HEK293 (cell line): Measurements from ENCODE around the gene WNT9B.

ENCODE experiments used
- CTCF ChIA-PET: fragments of 350-600 bp; formaldehyde crosslinking; extraction: SDS; loops from one replicate; lab custom pipeline; 2021; ENCODE audit warnings: antibody characterized with exemption; lab: Yijun Ruan, JAX
- POLR2A ChIA-PET: fragments of 300-600 bp; formaldehyde crosslinking; extraction: SDS; loops from one replicate; lab custom pipeline; 2020; ENCODE audit warnings: antibody characterized with exemption, inconsistent platforms; lab: Yijun Ruan, JAX
- H3K27ac ChIP-seq: fragments of 200-500 bp; sonication (Bioruptor generic); 2 replicates; pipeline ENCODE4 v1.5.1; 2014; ENCODE audit warnings: low read depth, low read length, control low read depth, inconsistent platforms; ENCODE audit errors: extremely low read depth
- H3K36me3 ChIP-seq, 2 experiments: fragments of 200-500 bp in 1 of 2; sonication (Bioruptor generic) in 1 of 2; 1 replicate in 1 of 2; 2 replicates in 1 of 2; pipeline ENCODE4 v1.5.1; 2014 to 2017; ENCODE audit warnings: inconsistent platforms in 2 of 2, low read length in 2 of 2; ENCODE audit not compliant: control insufficient read depth in 2 of 2, insufficient read depth in 1 of 2
- H3K4me1 ChIP-seq: fragments of 200-500 bp; sonication (Bioruptor generic); 2 replicates; pipeline ENCODE4 v1.5.1; 2014; ENCODE audit warnings: mild to moderate bottlenecking, low read length, inconsistent platforms; ENCODE audit not compliant: control insufficient read depth, insufficient read depth
- H3K4me3 ChIP-seq: 2 replicates; pipeline ENCODE4 v1.5.1; 2011; ENCODE audit warnings: low read depth, mild to moderate bottlenecking, control low read depth, low read length, moderate library complexity
- H3K9me3 ChIP-seq: fragments of 200-500 bp; sonication (Bioruptor generic); 2 replicates; pipeline ENCODE4 v1.5.1; 2014; ENCODE audit warnings: low read depth, low read length, inconsistent platforms; ENCODE audit not compliant: control insufficient read depth, insufficient read depth
- AEBP2 ChIP-seq: fragments of 450-650 bp; formaldehyde crosslinking; IDR thresholded peaks from 2 replicates; pipeline ENCODE4 v1.5.1; 2016; ENCODE audit warnings: missing biosample characterization, missing genetic modification characterization, borderline replicate concordance
- HIC1 ChIP-seq: fragments of 450-650 bp; formaldehyde crosslinking; IDR thresholded peaks from 2 replicates; pipeline ENCODE4 v1.5.1; 2016; ENCODE audit warnings: missing biosample characterization, missing genetic modification characterization
- MZF1 ChIP-seq: fragments of 450-650 bp; formaldehyde crosslinking; IDR thresholded peaks from 2 replicates; pipeline ENCODE4 v1.5.1; 2017; ENCODE audit warnings: missing biosample characterization, missing genetic modification characterization, borderline replicate concordance
- SP3 ChIP-seq: fragments of 450-650 bp; formaldehyde crosslinking; IDR thresholded peaks from 2 replicates; pipeline ENCODE4 v1.5.1; 2016; ENCODE audit warnings: missing biosample characterization, missing genetic modification characterization
- ZBTB21 ChIP-seq: fragments of 450-650 bp; formaldehyde crosslinking; IDR thresholded peaks from 2 replicates; pipeline ENCODE4 v1.5.1; 2017; ENCODE audit warnings: missing biosample characterization, missing genetic modification characterization
- ZFP3 ChIP-seq: fragments of 450-650 bp; formaldehyde crosslinking; IDR thresholded peaks from 2 replicates; pipeline ENCODE4 v1.5.1; 2016; ENCODE audit warnings: low read depth, missing biosample characterization, missing genetic modification characterization
- ZFP37 ChIP-seq: fragments of 450-650 bp; formaldehyde crosslinking; IDR thresholded peaks from 2 replicates; pipeline ENCODE4 v1.5.1; 2016; ENCODE audit warnings: missing biosample characterization, missing genetic modification characterization
- ZFP69B ChIP-seq: fragments of 450-650 bp; formaldehyde crosslinking; IDR thresholded peaks from 2 replicates; pipeline ENCODE4 v1.5.1; 2016; ENCODE audit warnings: missing biosample characterization, missing genetic modification characterization
- ZNF146 ChIP-seq: fragments of 450-650 bp; formaldehyde crosslinking; IDR thresholded peaks from 2 replicates; pipeline ENCODE4 v1.5.1; 2016; ENCODE audit warnings: missing biosample characterization, missing genetic modification characterization
- ZNF274 ChIP-seq, 2 experiments: fragments of 200-500 bp in 1 of 2; fragments of 450-650 bp in 1 of 2; sonication (Bioruptor generic) in 1 of 2; formaldehyde crosslinking in 1 of 2; IDR thresholded peaks; 2 replicates each; pipeline versions ENCODE4 v1.5.1 to v1.6.1; 2014 to 2016; ENCODE audit warnings: borderline replicate concordance in 1 of 2, inconsistent platforms in 1 of 2, low read length in 1 of 2, missing biosample characterization in 1 of 2, missing genetic modification characterization in 1 of 2
- ZNF302 ChIP-seq: fragments of 450-650 bp; formaldehyde crosslinking; IDR thresholded peaks from 2 replicates; pipeline ENCODE4 v1.5.1; 2016; ENCODE audit warnings: missing biosample characterization, missing genetic modification characterization, low read depth
- ZNF341 ChIP-seq: fragments of 450-650 bp; formaldehyde crosslinking; IDR thresholded peaks from 2 replicates; pipeline ENCODE4; 2016; ENCODE audit warnings: low read depth, missing biosample characterization, missing genetic modification characterization
- ZNF350 ChIP-seq: fragments of 450-650 bp; formaldehyde crosslinking; IDR thresholded peaks from 2 replicates; pipeline ENCODE4 v1.5.0; 2017; ENCODE audit warnings: missing biosample characterization, mild to moderate bottlenecking, missing genetic modification characterization
- ZNF394 ChIP-seq: fragments of 450-650 bp; formaldehyde crosslinking; IDR thresholded peaks from 2 replicates; pipeline ENCODE4 v1.5.1; 2016; ENCODE audit warnings: missing biosample characterization, missing genetic modification characterization, mild to moderate bottlenecking, moderate library complexity, borderline replicate concordance
- ZNF404 ChIP-seq: fragments of 450-650 bp; formaldehyde crosslinking; IDR thresholded peaks from 2 replicates; pipeline ENCODE4 v1.5.1; 2017; ENCODE audit warnings: missing biosample characterization, missing genetic modification characterization
- ZNF48 ChIP-seq: fragments of 450-650 bp; formaldehyde crosslinking; IDR thresholded peaks from 2 replicates; pipeline ENCODE4 v1.5.1; 2016; ENCODE audit warnings: missing biosample characterization, missing genetic modification characterization
- ZNF544 ChIP-seq: fragments of 450-650 bp; formaldehyde crosslinking; IDR thresholded peaks from 2 replicates; pipeline ENCODE4 v1.5.0; 2017; ENCODE audit warnings: missing biosample characterization, missing genetic modification characterization
- ZNF548 ChIP-seq: fragments of 450-650 bp; formaldehyde crosslinking; IDR thresholded peaks from 2 replicates; pipeline ENCODE4 v1.5.1; 2016; ENCODE audit warnings: missing biosample characterization, missing genetic modification characterization
- ZNF596 ChIP-seq: fragments of 450-650 bp; IDR thresholded peaks from 2 replicates; pipeline ENCODE4 v1.5.0; 2018; ENCODE audit warnings: missing biosample characterization, mild to moderate bottlenecking, missing genetic modification characterization, moderate library complexity
- ZNF623 ChIP-seq: fragments of 450-650 bp; formaldehyde crosslinking; IDR thresholded peaks from 2 replicates; pipeline ENCODE4 v1.5.1; 2016; ENCODE audit warnings: missing biosample characterization, missing genetic modification characterization
- ZNF639 ChIP-seq: fragments of 450-650 bp; formaldehyde crosslinking; IDR thresholded peaks from 2 replicates; pipeline ENCODE4 v1.5.1; 2016; ENCODE audit warnings: missing biosample characterization, missing genetic modification characterization
- ZNF692 ChIP-seq: fragments of 450-650 bp; formaldehyde crosslinking; IDR thresholded peaks from 2 replicates; pipeline ENCODE4 v1.5.1; 2016; ENCODE audit warnings: missing biosample characterization, missing genetic modification characterization
- ZNF791 ChIP-seq: fragments of 450-650 bp; formaldehyde crosslinking; IDR thresholded peaks from 2 replicates; pipeline ENCODE4 v1.5.1; 2016; ENCODE audit warnings: missing biosample characterization, missing genetic modification characterization

The WNT9B gene

GRCh38 chr17:46826116-46826515 lies 25.3 kb upstream of the WNT9B start:
- no peaks in the 10 kb centered on the region for H3K36me3 ChIP-seq
- no peak overlapping the region for H3K27ac ChIP-seq
- CTCF ChIA-PET = interaction anchor here (0.7 to 3.6 kb wide), 6 partner anchors 9 to 1118 kb away, joined by 3 to 19 read pairs (median 3); no protein-coding TSS in a partner anchor
- TF ChIP-seq ZNF544 (tag by site-specific recombination) (no peak), ZNF341 (no peak), ZFP3 (tag by site-specific recombination) (no peak), ZBTB21 (tag by site-specific recombination) (no peak), ZNF146 (tag by site-specific recombination) (no peak), ZNF639 (no peak), ZNF48 (tag by site-specific recombination) (no peak), ZNF791 (no peak), MZF1 (tag by site-specific recombination) (no peak)
- TF ChIP-seq, all 188 proteins: peak for 0
- Histone ChIP-seq H3K4me3 (no peak overlapping the region), H3K4me1 (no peaks in the 10 kb centered on the region), H3K9me3 (no peaks in the 10 kb centered on the region)
- POLR2A ChIA-PET = interaction anchor here (1.1 kb wide), 1 partner anchor 14 kb away, joined by 3 read pairs; no protein-coding TSS in a partner anchor

GRCh38 chr17:46827274-46827673 lies 24.1 kb upstream of the WNT9B start:
- Histone ChIP-seq H3K4me3 (no peak overlapping the region), H3K4me1 (no peaks in the 10 kb centered on the region), H3K9me3 (no peaks in the 10 kb centered on the region), H3K36me3 (no peaks in the 10 kb centered on the region), H3K27ac (no peak overlapping the region)
- POLR2A ChIA-PET = no interaction called here
- CTCF ChIA-PET = interaction anchor here (0.8 to 3.6 kb wide), 5 partner anchors 8 to 114 kb away, joined by 3 to 19 read pairs (median 3); no protein-coding TSS in a partner anchor
- no peak for TF ChIP-seq HIC1
- no peak for TF ChIP-seq ZNF302 (tag by site-specific recombination)
- TF ChIP-seq ZFP37 (tag by site-specific recombination) = no peak
- TF ChIP-seq ZNF350 (tag by site-specific recombination) = no peak
- TF ChIP-seq ZNF274 (IDR thresholded peaks at IDR 0.05; ENCODE audit: low read length) = no peak
- no peak for TF ChIP-seq ZNF274 (tag by site-specific recombination; IDR thresholded peaks at IDR 0.05; ENCODE audit: borderline replicate concordance)
- TF ChIP-seq SP3 (tag by site-specific recombination) = no peak
- TF ChIP-seq ZFP69B (tag by site-specific recombination) = no peak
- no peak for TF ChIP-seq ZNF596 (tag by site-specific recombination)
- no peak for TF ChIP-seq ZNF548
- no peak for TF ChIP-seq ZNF623 (tag by site-specific recombination)
- no peak for TF ChIP-seq ZNF404 (tag by site-specific recombination)
- TF ChIP-seq ZNF692 = no peak
- no peak for TF ChIP-seq ZNF394 (tag by site-specific recombination)
- TF ChIP-seq AEBP2 = no peak
